ENCODE data around the gene RNASET2. TPM values are rescaled to one million over a fixed set of nuclear protein-coding genes. Genes with fewer than 3 reads are reported as not detected.

The RNASET2 gene
- total and polyA plus RNA-seq, 2 of the 13 experiments (the other 11 are each of a cell fraction or from before 2014, with no cell fraction given): 44.6 to 597 TPM

GRCh38 chr6:166998256-166999144 lies 42.1 kb upstream of the RNASET2 start (continued):
- TF ChIP-seq SKIL (CRISPR knock-in tag; IDR thresholded peaks at IDR 0.05; ENCODE audit: borderline replicate concordance): no peak
- no peak; the same call in 1 of the 2 replicates for TF ChIP-seq ZNF788 (CRISPR knock-in tag; IDR thresholded peaks at IDR 0.05; ENCODE audit: borderline replicate concordance)
- no peak for TF ChIP-seq ZNF747 (CRISPR knock-in tag; IDR thresholded peaks at IDR 0.05; ENCODE audit: borderline replicate concordance)
- TF ChIP-seq CBX5 (CRISPR knock-in tag; IDR thresholded peaks at IDR 0.05; ENCODE audit: borderline replicate concordance): no peak
- no peak; the same call in 1 of the 2 replicates for TF ChIP-seq GABPB1 (CRISPR knock-in tag; IDR thresholded peaks at IDR 0.05)
- no peak for TF ChIP-seq ADNP (CRISPR knock-in tag; IDR thresholded peaks at IDR 0.05)
- TF ChIP-seq ZNF574 (CRISPR knock-in tag; IDR thresholded peaks at IDR 0.05): peak; percentile 8; the same call in 1 of the 2 replicates
- no peak; the same call in 1 of the 2 replicates for TF ChIP-seq BRCA1 (CRISPR knock-in tag; IDR thresholded peaks at IDR 0.05)
- 0 out of 2 replicates have a peak, but pooled peaks have one; percentile 55 for TF ChIP-seq ZNF761 (CRISPR knock-in tag; conservative IDR thresholded peaks at IDR 0.05)
- no peak; the same call in 1 of the 2 replicates for TF ChIP-seq ZC3H4 (CRISPR knock-in tag; IDR thresholded peaks at IDR 0.05; ENCODE audit: borderline replicate concordance)
- no peak for TF ChIP-seq BRF2 (CRISPR knock-in tag; IDR thresholded peaks at IDR 0.05)
- TF ChIP-seq ZBTB39 (CRISPR knock-in tag; IDR thresholded peaks at IDR 0.05): no peak
- TF ChIP-seq AKNA (CRISPR knock-in tag; IDR thresholded peaks at IDR 0.05; ENCODE audit: borderline replicate concordance): no peak

Data from HepG2 (cell line).